HG03025 (cell line): ENCODE results near the gene GSG1L.
"Not testable (repeated sequence)": the region's sequence is repeated elsewhere in the genome, so short reads cannot be mapped to it uniquely, and the experiment has no call there.

Experiments
- ATAC-seq: cut with Tn5 transposase; IDR thresholded peaks from one replicate; pipeline ENCODE4 v1.9.1; 2021; ENCODE audit warnings: mild to moderate bottlenecking, moderate library complexity; ENCODE audit not compliant: unreplicated experiment, low FRiP score

The GSG1L gene

GRCh38 chr16:27961296-27961620 lies 102.3 kb downstream of the GSG1L start:
- no peak for ATAC-seq

- no peak for ATAC-seq
These were observed 102.8 kb downstream of the GSG1L start for GRCh38 chr16:27960619-27961295.

- no peak for ATAC-seq
These were observed 103.6 kb downstream of the GSG1L start for GRCh38 chr16:27959914-27960313.

- ATAC-seq, result no peak
These were observed 109.3 kb downstream of the GSG1L start for GRCh38 chr16:27954191-27954590.

DNA sequence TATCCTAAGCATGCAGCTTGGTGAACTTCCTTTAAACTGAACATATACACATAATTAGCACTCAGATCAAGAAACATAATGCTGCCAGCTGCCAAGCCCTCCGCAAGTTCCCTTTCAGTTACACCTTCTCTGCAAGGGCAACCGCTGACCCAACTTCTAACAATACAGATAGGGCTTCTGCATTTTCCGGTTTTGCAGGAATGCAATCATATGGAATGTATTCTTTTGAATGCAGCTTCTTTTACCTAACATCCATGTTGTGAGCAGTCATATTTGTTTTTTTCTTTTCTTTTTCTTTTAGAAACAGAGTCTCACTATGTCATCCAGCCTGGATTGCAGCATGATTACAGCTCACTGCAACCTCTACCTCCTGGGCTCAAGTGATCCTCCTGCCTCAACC lies 110.7 kb downstream of the GSG1L start:
- no peak for ATAC-seq

GRCh38 chr16:27951489-27952120 lies 111.9 kb downstream of the GSG1L start:
- no peak for ATAC-seq

DNA sequence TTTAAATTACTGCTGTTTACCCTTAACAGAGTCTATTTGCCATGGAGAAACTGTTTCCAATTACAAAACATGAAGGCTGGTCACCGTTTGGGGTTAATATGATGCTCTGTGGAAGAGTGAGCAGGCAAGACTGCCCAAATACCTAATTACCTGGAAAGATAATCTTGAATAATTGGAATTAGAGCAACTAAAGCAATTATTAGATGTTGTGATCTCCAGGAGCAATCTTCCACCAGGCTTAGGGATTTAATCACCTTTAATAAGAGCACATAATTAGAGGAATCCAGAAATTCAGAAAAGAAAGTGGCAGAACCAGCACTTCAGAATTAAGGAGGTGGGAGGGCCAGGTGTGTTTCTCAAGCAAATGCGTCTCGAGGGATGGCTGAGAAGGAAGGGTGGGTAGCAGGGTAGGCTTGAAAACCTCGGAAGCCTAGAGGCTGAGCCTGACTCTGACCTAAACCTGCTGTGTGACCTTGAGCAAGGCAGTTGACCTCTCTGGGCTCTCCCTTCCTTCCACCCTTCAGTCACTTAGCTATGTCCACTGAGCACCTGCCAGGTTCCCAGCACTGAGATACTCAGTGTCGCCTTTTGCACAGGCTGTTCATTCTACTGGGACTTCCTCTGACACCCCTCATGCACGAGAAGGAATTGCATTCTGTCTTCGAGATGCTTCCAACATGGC lies 113.2 kb downstream of the GSG1L start:
- no peak for ATAC-seq

DNA sequence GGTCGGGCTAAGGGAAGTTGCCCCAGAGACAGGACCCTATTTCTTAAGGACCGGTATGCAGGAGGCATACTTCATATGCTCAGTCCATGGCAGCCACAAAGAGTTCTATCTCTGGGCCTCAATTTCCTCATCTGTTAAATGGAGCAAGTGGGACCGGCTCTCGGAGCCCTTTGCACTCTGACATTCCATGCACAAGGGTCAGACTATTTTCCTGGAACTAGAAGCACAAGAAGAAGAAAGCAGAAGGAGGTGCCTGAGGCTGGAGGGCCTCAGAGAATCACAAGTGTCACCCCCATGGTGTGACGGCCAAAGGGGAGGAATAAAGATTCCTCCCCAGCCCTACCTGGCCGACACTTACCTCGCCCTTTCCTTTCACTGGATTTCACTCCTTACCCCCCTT lies 115.8 kb downstream of the GSG1L start:
- ATAC-seq, result no peak

- no peak for ATAC-seq
These were observed 118.1 kb downstream of the GSG1L start for GRCh38 chr16:27945233-27945973.

DNA sequence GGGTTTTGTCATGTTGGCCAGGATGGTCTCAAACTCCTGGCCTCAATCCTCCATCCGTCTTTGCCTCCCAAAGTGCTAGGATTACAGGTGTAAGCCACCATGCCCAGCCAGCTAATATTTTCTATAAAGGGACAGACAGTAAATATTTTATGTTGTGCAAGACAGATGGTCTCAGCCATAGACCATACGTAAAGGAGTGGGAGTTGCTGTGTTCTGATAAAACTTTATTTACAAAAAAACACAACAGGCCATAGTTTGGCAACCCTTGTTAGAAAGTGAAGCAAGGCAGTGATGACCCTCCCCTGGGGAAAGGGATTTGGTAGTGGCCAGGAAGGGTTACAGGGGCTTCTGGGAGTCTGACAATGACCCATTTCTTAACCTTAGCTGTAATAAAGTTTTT lies 119.7 kb downstream of the GSG1L start:
- no peak for ATAC-seq

DNA sequence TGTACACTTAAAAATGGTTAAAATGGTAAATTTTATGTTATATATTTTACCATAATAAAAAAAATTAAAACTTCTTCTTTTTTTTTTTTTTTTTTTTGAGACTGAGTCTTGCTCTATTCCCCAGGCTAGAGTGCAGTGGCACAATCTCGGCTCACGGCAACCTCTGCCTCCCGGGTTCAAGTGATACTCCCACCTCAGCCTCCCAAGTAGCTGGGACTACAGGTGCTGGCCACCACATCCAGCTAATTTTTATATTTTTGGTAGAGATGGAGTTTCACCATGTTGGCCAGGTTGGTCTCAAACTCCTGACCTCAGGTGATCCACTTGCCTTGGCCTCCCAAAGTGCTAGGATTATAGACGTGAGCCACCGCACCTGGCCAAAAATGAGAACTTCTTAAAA lies 121.4 kb downstream of the GSG1L start:
- ATAC-seq, result not testable (repeated sequence)

DNA sequence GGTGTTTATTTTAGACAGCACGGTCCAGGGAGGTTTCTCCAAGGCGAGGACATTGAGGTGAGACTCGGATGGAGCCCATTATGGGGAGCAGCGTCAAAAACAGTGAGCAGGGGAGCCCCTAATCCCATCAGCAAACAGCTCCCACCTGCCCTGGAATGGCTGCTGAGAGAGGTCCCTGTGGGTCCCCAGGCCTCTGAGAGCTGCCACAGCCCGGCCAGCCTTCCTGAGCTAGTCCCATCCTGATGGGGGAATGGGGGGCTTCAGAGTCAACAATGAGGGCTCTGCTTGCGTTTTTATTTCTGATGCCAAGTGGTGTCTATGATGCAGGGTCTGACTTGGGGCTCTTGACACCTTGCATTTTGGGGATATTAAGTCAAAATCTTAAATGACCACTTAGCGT lies 128.4 kb downstream of the GSG1L start:
- no peak for ATAC-seq

DNA sequence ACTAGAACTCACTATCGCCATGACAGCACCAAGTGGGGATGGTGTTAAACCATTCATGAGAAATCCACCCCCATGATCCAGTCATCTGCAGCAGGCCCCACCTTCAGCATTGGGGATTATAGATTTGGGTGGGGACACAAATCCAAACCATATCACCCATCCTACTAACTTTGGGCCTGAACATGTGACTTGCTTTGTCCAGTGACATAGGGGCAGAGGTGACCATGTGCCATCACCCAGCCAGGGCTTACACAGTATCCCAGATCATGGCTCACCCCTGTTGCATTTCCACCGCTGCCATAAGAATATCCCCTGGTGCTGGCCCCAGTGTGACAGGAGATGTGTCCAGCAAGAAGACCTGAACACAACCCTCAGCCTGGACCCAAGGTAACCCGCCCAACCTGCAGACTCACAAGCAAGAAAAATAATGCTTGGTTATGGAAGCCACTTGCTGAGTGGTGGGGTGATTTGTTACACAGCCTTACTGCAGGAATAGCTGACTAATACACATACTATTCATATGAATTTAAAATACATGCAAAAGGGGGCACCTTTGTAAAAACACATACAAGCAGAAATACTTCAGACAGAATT lies 130.9 kb downstream of the GSG1L start:
- no peak for ATAC-seq

- no peak for ATAC-seq
These were observed 133.7 kb downstream of the GSG1L start for GRCh38 chr16:27929818-27930217.

GRCh38 chr16:27928542-27928941 lies 135.0 kb downstream of the GSG1L start:
- ATAC-seq, result no peak

- ATAC-seq, result no peak
These were observed 136.1 kb downstream of the GSG1L start for GRCh38 chr16:27927266-27927901.

- ATAC-seq, result no peak
These were observed 137.9 kb downstream of the GSG1L start for GRCh38 chr16:27925612-27926011.

DNA sequence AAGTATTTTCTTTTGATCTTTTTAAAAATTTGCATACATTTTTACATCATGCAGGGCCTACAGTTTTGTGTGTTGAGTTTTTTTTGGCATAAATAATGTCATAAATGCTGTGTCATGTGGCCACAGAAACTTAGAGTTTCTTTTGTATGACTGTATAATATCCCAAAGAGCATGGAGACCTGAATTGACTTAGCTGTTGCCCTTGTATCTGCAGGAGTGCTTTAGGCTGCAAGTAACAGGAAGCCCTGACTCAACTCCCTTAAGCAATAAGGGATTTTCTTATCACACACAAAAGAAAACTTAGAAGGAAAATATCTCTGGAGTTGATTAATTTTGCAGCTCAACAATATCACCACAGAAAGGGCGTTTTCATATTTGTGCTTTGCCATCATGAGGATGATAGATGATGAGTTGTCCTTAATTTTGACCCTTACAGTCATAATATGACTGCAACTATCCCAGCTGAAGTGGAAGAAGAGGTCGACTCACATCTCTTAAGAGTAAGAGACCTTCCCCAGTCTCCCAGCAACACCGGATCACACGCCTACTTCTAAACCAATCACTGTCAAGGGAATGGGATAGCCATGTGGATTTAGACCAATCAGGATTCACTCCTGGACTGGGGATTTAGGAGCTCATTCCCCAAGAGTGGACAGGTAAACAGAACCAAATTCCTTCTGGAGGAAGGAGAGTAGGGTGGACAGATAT lies 138.9 kb downstream of the GSG1L start:
- ATAC-seq, result no peak

- ATAC-seq, result no peak
These were observed 139.8 kb downstream of the GSG1L start for GRCh38 chr16:27923751-27924150.

- no peak for ATAC-seq
These were observed 141.1 kb downstream of the GSG1L start for GRCh38 chr16:27922433-27922832.
